Activated T-cell treated with anti-CD3 and anti-CD28 coated beads, Interleukin-2, amount 50 U/mL, for 72 hours (primary cell): ENCODE results near the gene QKI. TPM values are rescaled to one million over a fixed set of nuclear protein-coding genes. Genes with fewer than 3 reads are reported as not detected.
A peak's percentile ranks its signal among the peaks of the same experiment; 100 is the strongest.
"Not testable (repeated sequence)": the region's sequence is repeated elsewhere in the genome, so short reads cannot be mapped to it uniquely, and the experiment has no call there.

ENCODE experiments used
- ATAC-seq, 2 donors: fragments of 150-1000 bp; cut with Tn5 transposase; replicated peaks in 1 of 2; 2 replicates each; pipeline ENCODE4 v1.10.0; 2021; ENCODE audit warnings: moderate library complexity in 2 of 2, mild to moderate bottlenecking in 1 of 2
- DNase-seq, 2 donors: peaks; one replicate each; pipeline ENCODE4 v3.0.0; 2021 to 2022; ENCODE audit warnings: mixed read lengths in 1 of 2
- H3K27ac Mint-ChIP-seq: one replicate; pipeline ENCODE4 v1.8.0; 2022; ENCODE audit warnings: mild to moderate bottlenecking, moderate library complexity, mixed read lengths
- H3K27me3 Mint-ChIP-seq: one replicate; pipeline ENCODE4 v1.8.0; 2022; ENCODE audit warnings: low read depth, mixed read lengths
- H3K36me3 Mint-ChIP-seq, 2 donors: one replicate each; pipeline ENCODE4 v1.8.0; 2022; ENCODE audit warnings: mixed read lengths in 2 of 2, mild to moderate bottlenecking in 1 of 2; ENCODE audit not compliant: insufficient read depth in 2 of 2
- H3K4me1 Mint-ChIP-seq: one replicate; pipeline ENCODE4 v1.8.0; 2022; ENCODE audit warnings: low read depth, mixed read lengths
- H3K4me3 Mint-ChIP-seq, 2 donors: one replicate each; pipeline ENCODE4 v1.8.0; 2022; ENCODE audit warnings: mild to moderate bottlenecking in 2 of 2, mixed read lengths in 2 of 2, moderate library complexity in 2 of 2
- H3K9me3 Mint-ChIP-seq, 2 donors: one replicate each; pipeline ENCODE4 v1.8.0; 2022; ENCODE audit warnings: mixed read lengths in 2 of 2
- total RNA-seq, 2 donors: library from RNA; stranded (reverse); gene quantifications; one replicate each; pipeline ENCODE4 v1.2.3, GENCODE V29; 2022

Gene QKI
- total RNA-seq, 2 donors from 2014 or later: 62.0 to 64.2 TPM

- H3K9me3 Mint-ChIP-seq: peaks cover 2 to 3% of the 10 kb centered on the region in 2 donors
- no peaks in the 10 kb centered on the region for H3K4me1 Mint-ChIP-seq
- H3K27me3 Mint-ChIP-seq: no peaks in the 10 kb centered on the region
- no peak overlapping the region for H3K27ac Mint-ChIP-seq
- no peak overlapping the region for H3K4me3 Mint-ChIP-seq
- no peak for ATAC-seq
- H3K36me3 Mint-ChIP-seq: peaks cover 0 to 2% of the 10 kb centered on the region in 2 donors
- no peak for DNase-seq
These were observed 33.3 kb upstream of the QKI start for GRCh38 chr6:163381118-163381756.

- H3K4me3 Mint-ChIP-seq, H3K36me3 Mint-ChIP-seq, DNase-seq, H3K9me3 Mint-ChIP-seq, ATAC-seq, H3K4me1 Mint-ChIP-seq, H3K27me3 Mint-ChIP-seq, H3K27ac Mint-ChIP-seq: not testable (repeated sequence)
These were observed 31.1 kb upstream of the QKI start for GRCh38 chr6:163383396-163383795.

DNA sequence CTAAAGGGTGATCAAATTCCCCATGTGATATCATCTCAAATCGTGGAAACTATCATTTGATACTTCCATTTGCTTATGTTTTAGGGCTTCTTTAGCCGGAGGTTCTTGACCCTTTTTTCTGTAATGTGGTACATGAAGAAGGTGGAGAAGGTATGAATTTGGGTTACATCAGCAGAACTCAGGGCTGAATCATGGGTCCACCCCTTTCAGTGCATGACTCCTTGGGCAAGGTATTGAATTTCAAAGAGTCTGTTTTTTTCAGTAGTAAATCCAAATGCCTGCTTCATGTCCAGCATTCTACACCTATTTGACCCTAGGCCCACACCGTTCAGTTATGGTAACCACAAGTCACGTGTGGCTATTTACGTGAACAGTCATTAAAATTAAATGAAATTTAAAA lies 30.6 kb upstream of the QKI start:
- Mint-ChIP-seq H3K27me3 (no peaks in the 10 kb centered on the region), H3K27ac (no peak overlapping the region)
- no peak for DNase-seq

GRCh38 chr6:163384510-163384909 lies 30.0 kb upstream of the QKI start:
- no peak overlapping the region for H3K27ac Mint-ChIP-seq

More for the DNA sequence above, 30.6 kb upstream of the QKI start:
- no peaks in the 10 kb centered on the region for H3K4me1 Mint-ChIP-seq
- peaks cover 0 to 2% of the 10 kb centered on the region in 2 donors for H3K36me3 Mint-ChIP-seq
- ATAC-seq: no peak
- H3K9me3 Mint-ChIP-seq: peaks cover 2 to 3% of the 10 kb centered on the region in 2 donors
- H3K4me3 Mint-ChIP-seq: no peak overlapping the region

DNA sequence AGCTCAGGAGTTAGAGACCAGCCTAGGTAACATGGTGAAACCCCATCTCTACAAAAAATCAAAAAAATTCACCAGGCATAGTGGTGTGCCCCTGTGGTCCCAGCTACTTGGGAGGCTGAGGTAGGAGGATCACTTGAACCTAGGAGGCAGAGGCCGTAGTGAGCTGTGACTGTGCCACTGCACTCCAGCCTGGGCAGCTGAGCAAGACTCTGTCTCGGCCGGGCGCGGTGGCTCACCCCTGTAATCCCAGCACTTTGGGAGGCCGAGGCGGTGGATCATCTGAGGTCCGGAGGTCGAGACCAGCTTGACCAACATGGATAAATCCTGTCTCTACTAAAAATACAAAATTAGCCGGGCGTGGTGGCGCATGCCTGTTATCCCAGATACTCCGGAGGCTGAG lies 29.0 kb upstream of the QKI start:
- not testable (repeated sequence) for H3K9me3 Mint-ChIP-seq, H3K4me1 Mint-ChIP-seq, H3K36me3 Mint-ChIP-seq

More at GRCh38 chr6:163384510-163384909, 30.0 kb upstream of the QKI start:
- ATAC-seq (no peak), DNase-seq (no peak)
- Mint-ChIP-seq H3K9me3 (peaks cover 2 to 3% of the 10 kb centered on the region in 2 donors), H3K36me3 (peaks cover 0 to 2% of the 10 kb centered on the region in 2 donors), H3K4me1 (no peaks in the 10 kb centered on the region), H3K27me3 (no peaks in the 10 kb centered on the region), H3K4me3 (no peak overlapping the region)

DNA sequence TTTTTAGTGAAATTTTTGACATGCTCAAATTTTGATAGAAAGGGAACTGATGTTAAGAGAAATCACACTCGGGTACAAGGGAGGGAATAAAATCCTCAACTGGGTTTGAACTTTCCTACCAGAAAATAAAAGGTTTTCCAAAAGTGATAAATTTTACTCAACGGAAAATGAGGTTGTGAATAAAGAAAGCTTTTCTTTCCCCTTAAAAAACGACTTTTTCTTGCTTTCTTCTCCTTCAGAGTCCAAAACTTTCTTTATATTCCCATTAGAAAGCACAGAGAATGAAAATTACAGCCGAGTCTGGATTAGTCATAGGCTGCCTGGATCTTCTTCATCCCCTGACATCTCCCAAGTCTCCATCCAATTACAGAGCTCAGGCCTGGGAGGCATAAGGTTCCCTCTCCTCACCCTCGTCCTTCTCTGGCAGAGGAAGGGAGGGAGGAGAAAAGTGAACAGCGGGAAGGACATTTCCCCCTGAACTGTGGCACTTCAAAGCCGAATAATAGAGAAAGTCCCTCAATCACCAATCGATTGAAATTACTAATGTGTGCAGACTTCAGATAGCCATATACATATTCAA lies 28.1 kb upstream of the QKI start:
- DNase-seq: no peak
- ATAC-seq: no peak
- peaks cover 0 to 2% of the 10 kb centered on the region in 2 donors for H3K36me3 Mint-ChIP-seq
- H3K27ac Mint-ChIP-seq: peak overlapping the region; percentile 10
- no peak overlapping the region for H3K4me3 Mint-ChIP-seq
- no peaks in the 10 kb centered on the region for H3K27me3 Mint-ChIP-seq
- H3K9me3 Mint-ChIP-seq: peaks cover 2 to 3% of the 10 kb centered on the region in 2 donors
- H3K4me1 Mint-ChIP-seq: no peaks in the 10 kb centered on the region

More for the DNA sequence above, 29.0 kb upstream of the QKI start:
- not testable (repeated sequence) for H3K27ac Mint-ChIP-seq, H3K4me3 Mint-ChIP-seq, ATAC-seq, DNase-seq, H3K27me3 Mint-ChIP-seq

- H3K4me1 Mint-ChIP-seq: no peaks in the 10 kb centered on the region
- H3K27ac Mint-ChIP-seq: no peak overlapping the region
- H3K27me3 Mint-ChIP-seq: no peaks in the 10 kb centered on the region
- peaks cover 2 to 3% of the 10 kb centered on the region in 2 donors for H3K9me3 Mint-ChIP-seq
- ATAC-seq: no peak
- no peak for DNase-seq
- H3K36me3 Mint-ChIP-seq: peaks cover 0 to 2% of the 10 kb centered on the region in 2 donors
- H3K4me3 Mint-ChIP-seq: no peak overlapping the region
These were observed 27.2 kb upstream of the QKI start for GRCh38 chr6:163387317-163387716.

DNA sequence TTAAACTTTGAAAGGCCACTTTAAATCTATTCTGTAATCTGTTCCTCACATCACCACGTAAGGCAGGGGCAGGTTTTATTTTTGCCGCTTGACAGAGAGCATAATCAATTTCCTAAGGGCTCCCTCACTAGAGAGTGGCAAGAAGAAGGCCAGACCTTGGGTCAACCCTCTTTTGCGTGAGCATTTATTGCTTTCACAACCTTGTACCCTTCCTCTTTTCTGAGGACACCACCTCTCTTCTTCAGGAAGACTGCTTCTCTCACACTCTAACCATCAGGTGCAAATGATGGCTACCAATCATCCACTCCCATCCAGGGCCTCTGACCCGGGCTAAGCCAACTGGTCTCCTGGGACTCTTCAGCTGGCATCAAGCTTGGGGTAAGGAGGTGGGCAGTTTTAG lies 25.2 kb upstream of the QKI start:
- Mint-ChIP-seq H3K9me3 (no peaks in the 10 kb centered on the region), H3K36me3 (no peaks in the 10 kb centered on the region), H3K4me3 (no peak overlapping the region), H3K27ac (no peak overlapping the region), H3K27me3 (no peaks in the 10 kb centered on the region), H3K4me1 (no peaks in the 10 kb centered on the region)
- DNase-seq (no peak), ATAC-seq (no peak)

- H3K27ac Mint-ChIP-seq: no peak overlapping the region
- no peaks in the 10 kb centered on the region for H3K36me3 Mint-ChIP-seq
- no peak overlapping the region for H3K4me3 Mint-ChIP-seq
- H3K9me3 Mint-ChIP-seq: no peaks in the 10 kb centered on the region
- ATAC-seq (no peak), DNase-seq (no peak)
- peaks cover 8% of the 10 kb centered on the region for H3K27me3 Mint-ChIP-seq
- H3K4me1 Mint-ChIP-seq: no peaks in the 10 kb centered on the region
These were observed 23.7 kb upstream of the QKI start for GRCh38 chr6:163390770-163391169.

DNA sequence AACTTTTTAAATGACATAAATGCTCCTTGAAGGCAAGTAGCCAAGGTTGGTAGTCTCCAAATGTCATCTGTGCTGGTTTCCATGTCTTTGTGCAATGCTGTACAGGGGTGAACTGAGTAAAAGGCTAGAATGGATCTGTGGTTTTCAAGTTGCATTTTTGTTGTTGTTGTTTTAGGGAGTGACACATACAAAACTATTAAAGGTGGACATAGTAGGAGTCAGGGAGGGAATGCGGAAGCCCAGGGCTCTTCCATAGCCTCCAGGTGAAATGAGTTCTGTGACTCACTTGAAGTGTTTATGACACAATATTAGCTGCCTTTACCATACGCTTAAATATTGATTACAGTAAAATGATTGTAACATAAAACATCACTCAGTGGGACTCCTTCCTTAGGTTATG lies 22.5 kb upstream of the QKI start:
- no peaks in the 10 kb centered on the region for H3K9me3 Mint-ChIP-seq
- ATAC-seq (no peak), DNase-seq (no peak)
- H3K36me3 Mint-ChIP-seq: no peaks in the 10 kb centered on the region
- H3K27ac Mint-ChIP-seq: no peak overlapping the region
- H3K27me3 Mint-ChIP-seq: peaks cover 19% of the 10 kb centered on the region
- H3K4me3 Mint-ChIP-seq: no peak overlapping the region
- no peaks in the 10 kb centered on the region for H3K4me1 Mint-ChIP-seq

GRCh38 chr6:163392533-163392932 lies 22.0 kb upstream of the QKI start:
- Mint-ChIP-seq H3K9me3 (no peaks in the 10 kb centered on the region), H3K27ac (no peak overlapping the region), H3K4me3 (no peak overlapping the region), H3K27me3 (peaks cover 24% of the 10 kb centered on the region), H3K36me3 (no peaks in the 10 kb centered on the region), H3K4me1 (peaks cover 4% of the 10 kb centered on the region)
- DNase-seq: no peak
- ATAC-seq: no peak

- H3K4me1 Mint-ChIP-seq: peaks cover 5% of the 10 kb centered on the region
- no peaks in the 10 kb centered on the region for H3K36me3 Mint-ChIP-seq
- no peak overlapping the region for H3K4me3 Mint-ChIP-seq
- no peaks in the 10 kb centered on the region for H3K9me3 Mint-ChIP-seq
- H3K27ac Mint-ChIP-seq: no peak overlapping the region
- ATAC-seq (no peak), DNase-seq (no peak)
- H3K27me3 Mint-ChIP-seq: peaks cover 26% of the 10 kb centered on the region
These were observed 20.6 kb upstream of the QKI start for GRCh38 chr6:163393923-163394322.

DNA sequence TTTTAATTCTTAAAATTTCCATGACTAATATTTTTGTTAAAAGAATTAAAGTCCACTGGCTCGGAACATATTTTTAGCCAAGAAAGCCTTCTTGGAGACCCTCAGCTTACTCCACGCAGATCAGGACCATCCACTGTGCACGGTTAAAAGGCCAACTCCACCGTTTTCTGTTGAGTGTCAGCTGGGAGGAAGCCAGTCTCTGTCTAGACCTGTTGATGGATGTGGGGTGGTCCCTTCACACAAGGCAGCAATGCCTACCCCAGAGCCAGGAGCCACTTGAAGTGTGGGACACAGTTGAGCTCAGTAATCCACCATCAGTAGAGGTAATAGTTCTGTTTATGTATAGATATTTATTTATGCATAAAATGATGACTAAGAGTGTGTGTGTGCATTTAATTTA lies 19.9 kb upstream of the QKI start:
- no peaks in the 10 kb centered on the region for H3K9me3 Mint-ChIP-seq
- H3K4me1 Mint-ChIP-seq: peaks cover 5% of the 10 kb centered on the region
- H3K27me3 Mint-ChIP-seq: peaks cover 26% of the 10 kb centered on the region
- H3K27ac Mint-ChIP-seq: no peak overlapping the region
- DNase-seq (no peak), ATAC-seq (no peak)
- H3K36me3 Mint-ChIP-seq: no peaks in the 10 kb centered on the region
- no peak overlapping the region for H3K4me3 Mint-ChIP-seq
